ENCODE data around the gene CORO1C.

DNA sequence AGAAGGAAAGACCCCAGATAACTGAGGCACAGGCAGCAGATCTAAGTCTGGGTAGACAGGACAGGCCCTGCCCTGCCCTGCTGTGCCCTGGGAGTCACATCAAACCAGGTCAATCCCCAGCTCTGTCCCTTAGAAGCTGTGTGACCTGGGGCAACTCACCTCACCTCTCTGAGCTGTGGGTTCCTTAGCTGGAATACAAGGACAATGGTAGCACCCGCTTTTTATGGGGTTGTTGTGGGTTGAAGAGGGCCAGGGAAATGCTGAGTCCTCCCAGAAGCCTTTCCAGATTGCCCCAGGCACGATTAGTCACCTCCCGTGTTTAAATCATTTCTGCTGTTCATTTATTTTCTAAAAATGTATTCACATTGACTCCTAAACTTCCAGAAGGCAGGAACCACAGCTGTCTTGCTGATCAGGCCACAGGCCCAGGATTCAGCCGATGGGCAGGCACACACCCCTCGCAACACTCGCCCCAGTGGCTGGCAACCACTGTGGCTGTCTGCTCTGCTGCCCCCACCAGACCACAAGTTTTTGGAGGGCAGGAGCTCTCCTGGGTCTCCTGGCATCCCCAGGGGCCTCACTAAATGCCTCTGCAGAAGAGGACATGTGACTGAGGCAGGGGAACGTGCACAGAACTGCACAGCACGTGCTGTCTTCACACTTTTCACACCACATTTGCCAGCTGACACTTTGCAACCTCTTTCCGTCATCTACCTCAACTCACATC lies 100.7 kb downstream of the CORO1C start:
- TF ChIP-seq, protein P1, sequence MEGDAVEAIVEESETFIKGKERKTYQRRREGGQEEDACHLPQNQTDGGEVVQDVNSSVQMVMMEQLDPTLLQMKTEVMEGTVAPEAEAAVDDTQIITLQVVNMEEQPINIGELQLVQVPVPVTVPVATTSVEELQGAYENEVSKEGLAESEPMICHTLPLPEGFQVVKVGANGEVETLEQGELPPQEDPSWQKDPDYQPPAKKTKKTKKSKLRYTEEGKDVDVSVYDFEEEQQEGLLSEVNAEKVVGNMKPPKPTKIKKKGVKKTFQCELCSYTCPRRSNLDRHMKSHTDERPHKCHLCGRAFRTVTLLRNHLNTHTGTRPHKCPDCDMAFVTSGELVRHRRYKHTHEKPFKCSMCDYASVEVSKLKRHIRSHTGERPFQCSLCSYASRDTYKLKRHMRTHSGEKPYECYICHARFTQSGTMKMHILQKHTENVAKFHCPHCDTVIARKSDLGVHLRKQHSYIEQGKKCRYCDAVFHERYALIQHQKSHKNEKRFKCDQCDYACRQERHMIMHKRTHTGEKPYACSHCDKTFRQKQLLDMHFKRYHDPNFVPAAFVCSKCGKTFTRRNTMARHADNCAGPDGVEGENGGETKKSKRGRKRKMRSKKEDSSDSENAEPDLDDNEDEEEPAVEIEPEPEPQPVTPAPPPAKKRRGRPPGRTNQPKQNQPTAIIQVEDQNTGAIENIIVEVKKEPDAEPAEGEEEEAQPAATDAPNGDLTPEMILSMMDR (IDR thresholded peaks at IDR 0.05) = no peak
- no peak for TF ChIP-seq POLR2AphosphoS5 (IDR thresholded peaks at IDR 0.05)
- no peak for TF ChIP-seq POLR2A (IDR thresholded peaks at IDR 0.05)
- no peak for TF ChIP-seq EP300 (IDR thresholded peaks at IDR 0.05)

Measured in gastroesophageal sphincter (tissue), 3 donors.